Ascending aorta (tissue), 2 donors: Measurements from ENCODE around the gene KSR1. TPM values are rescaled to one million over a fixed set of nuclear protein-coding genes. Genes with fewer than 3 reads are reported as not detected.

ENCODE experiments used
- DNase-seq, 2 donors: peaks; one replicate each; pipeline ENCODE4 v3.0.0-alpha.2; 2019; ENCODE audit warnings: low spot score in 2 of 2
- H3K27ac ChIP-seq, 2 donors: fragments of 200-600 bp; sonication (generic); one replicate each; pipeline ENCODE4 v1.5.1; 2016 to 2017; ENCODE audit warnings: mild to moderate bottlenecking in 1 of 2
- H3K27me3 ChIP-seq: fragments of 200-600 bp; sonication (generic); one replicate; pipeline ENCODE4 v1.5.1; 2017
- H3K36me3 ChIP-seq, 2 donors: fragments of 200-600 bp; sonication (generic); one replicate each; pipeline ENCODE4 v1.5.1; 2016
- H3K4me1 ChIP-seq, 2 donors: fragments of 200-600 bp; sonication (generic); one replicate each; pipeline ENCODE4 v1.5.1; 2016 to 2017; ENCODE audit warnings: mild to moderate bottlenecking in 1 of 2
- H3K4me3 ChIP-seq, 2 donors: fragments of 200-600 bp; sonication (generic); one replicate each; pipeline ENCODE4 v1.5.1; 2016 to 2017; ENCODE audit warnings: mild to moderate bottlenecking in 1 of 2
- H3K9me3 ChIP-seq, 2 donors: fragments of 200-600 bp; sonication (generic); one replicate each; pipeline ENCODE4 v1.5.1; 2016
- intact Hi-C: fragments of 100-400 bp; cut with DNase I; formaldehyde crosslinking; loops from one replicate; pipeline ENCODE4 v1.15.1; 2023
- total RNA-seq: library from RNA; depleted of rRNA; stranded (reverse); fragments of >200 nt; gene quantifications from one replicate; pipeline ENCODE4 v1.1.0, GENCODE V29; 2016
- TF ChIP-seq, protein P1 (sequence below), 3 experiments: fragments of 200-600 bp in 2 of 3; fragments of 450-650 bp in 1 of 3; sonication (generic) in 2 of 3; IDR thresholded peaks; one replicate each; pipeline ENCODE4 v1.5.1; 2016 to 2019; ENCODE audit warnings: antibody characterized with exemption in 3 of 3, mild to moderate bottlenecking in 1 of 3, moderate library complexity in 1 of 3

Gene KSR1
- total RNA-seq, 1 donor from 2014 or later, result 42.6 TPM

DNA sequence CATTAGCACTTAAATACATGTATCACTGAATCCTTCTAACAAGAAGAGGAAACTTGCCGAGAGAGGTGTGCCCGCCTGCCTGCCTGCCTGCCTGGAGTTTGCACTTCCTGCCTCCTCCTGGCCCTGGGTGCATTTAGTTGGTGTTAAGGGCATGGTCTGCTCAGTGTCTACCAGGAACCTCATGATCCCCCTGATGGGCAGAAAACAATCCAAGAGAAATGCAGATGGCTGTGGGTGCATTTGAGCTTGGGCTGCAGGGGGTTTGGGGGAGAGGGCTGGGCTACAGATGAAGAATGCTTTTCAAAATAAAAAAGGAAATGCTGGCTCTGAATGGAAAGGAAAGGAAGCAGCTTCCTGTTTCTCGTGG is 10.1 kb downstream of the KSR1 start:
- TF ChIP-seq, protein P1, sequence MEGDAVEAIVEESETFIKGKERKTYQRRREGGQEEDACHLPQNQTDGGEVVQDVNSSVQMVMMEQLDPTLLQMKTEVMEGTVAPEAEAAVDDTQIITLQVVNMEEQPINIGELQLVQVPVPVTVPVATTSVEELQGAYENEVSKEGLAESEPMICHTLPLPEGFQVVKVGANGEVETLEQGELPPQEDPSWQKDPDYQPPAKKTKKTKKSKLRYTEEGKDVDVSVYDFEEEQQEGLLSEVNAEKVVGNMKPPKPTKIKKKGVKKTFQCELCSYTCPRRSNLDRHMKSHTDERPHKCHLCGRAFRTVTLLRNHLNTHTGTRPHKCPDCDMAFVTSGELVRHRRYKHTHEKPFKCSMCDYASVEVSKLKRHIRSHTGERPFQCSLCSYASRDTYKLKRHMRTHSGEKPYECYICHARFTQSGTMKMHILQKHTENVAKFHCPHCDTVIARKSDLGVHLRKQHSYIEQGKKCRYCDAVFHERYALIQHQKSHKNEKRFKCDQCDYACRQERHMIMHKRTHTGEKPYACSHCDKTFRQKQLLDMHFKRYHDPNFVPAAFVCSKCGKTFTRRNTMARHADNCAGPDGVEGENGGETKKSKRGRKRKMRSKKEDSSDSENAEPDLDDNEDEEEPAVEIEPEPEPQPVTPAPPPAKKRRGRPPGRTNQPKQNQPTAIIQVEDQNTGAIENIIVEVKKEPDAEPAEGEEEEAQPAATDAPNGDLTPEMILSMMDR (IDR thresholded peaks at IDR 0.05), result no peak
- H3K4me3 ChIP-seq, result no peak overlapping the region
- no peak overlapping the region for H3K27ac ChIP-seq
- intact Hi-C loops, result no loop called here
- peaks cover 0 to 10% of the 10 kb centered on the region in 2 donors for H3K4me1 ChIP-seq
- DNase-seq, result no peak
- no peaks in the 10 kb centered on the region for H3K36me3 ChIP-seq
- no peaks in the 10 kb centered on the region for H3K9me3 ChIP-seq
- H3K27me3 ChIP-seq, result no peaks in the 10 kb centered on the region

DNA sequence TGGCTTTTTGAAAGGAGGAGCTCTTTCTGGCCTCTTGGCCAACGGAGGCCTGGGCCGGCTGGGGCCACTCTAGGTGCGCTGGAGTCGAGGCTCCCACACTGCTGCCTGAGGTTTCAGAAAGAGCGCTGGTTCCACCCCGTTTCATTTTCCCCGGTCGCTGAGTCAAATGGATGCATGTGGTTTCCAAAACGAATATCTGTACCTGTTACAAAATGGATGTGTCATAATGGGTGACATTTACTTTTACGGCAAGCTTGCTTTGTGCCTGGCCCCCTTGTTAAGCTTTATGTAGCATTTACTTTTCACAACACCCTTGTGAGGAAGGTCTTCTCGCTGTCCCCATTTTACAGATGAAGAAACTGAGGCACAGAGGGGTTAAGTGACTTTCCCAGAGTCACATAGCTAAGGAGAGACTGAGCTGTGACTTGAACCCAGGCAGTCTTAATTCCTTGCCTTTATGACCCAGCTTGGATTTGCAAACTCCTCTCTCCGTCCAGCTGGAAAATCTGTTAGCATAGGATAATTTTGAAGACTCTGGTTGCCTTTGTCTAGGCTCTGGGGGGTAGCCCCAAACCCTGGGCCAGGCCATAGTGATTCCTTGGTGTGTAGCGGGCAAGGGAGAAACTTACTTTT is 10.6 kb downstream of the KSR1 start:
- Histone ChIP-seq H3K36me3 (no peaks in the 10 kb centered on the region), H3K27me3 (no peaks in the 10 kb centered on the region), H3K4me1 (peaks cover 0 to 10% of the 10 kb centered on the region in 2 donors), H3K4me3 (no peak overlapping the region), H3K9me3 (no peaks in the 10 kb centered on the region), H3K27ac (no peak overlapping the region)
- TF ChIP-seq, protein P1 (IDR thresholded peaks at IDR 0.05), result no peak
- DNase-seq, result no peak
- intact Hi-C loops, result no loop called here

DNA sequence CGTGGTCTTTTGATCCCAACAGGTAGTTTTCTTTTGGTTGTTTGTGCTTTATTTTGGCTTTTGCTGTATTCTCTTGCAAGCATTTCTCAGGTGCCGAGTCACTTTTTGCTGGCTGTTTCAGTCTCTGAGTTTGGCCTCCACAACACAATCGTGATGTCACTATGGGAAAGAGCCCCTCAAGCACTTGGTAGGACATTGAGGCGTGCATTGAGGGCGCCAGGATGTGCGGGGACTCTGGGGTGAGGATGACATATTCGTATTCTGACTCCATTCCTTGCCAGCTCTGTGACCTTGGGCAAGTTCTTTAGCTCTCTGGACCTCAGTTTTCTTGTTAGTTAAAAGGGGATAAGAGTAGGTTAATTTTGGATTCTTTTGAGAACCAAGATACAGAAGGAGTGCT is 13.0 kb downstream of the KSR1 start:
- intact Hi-C loops, result no loop called here

DNA sequence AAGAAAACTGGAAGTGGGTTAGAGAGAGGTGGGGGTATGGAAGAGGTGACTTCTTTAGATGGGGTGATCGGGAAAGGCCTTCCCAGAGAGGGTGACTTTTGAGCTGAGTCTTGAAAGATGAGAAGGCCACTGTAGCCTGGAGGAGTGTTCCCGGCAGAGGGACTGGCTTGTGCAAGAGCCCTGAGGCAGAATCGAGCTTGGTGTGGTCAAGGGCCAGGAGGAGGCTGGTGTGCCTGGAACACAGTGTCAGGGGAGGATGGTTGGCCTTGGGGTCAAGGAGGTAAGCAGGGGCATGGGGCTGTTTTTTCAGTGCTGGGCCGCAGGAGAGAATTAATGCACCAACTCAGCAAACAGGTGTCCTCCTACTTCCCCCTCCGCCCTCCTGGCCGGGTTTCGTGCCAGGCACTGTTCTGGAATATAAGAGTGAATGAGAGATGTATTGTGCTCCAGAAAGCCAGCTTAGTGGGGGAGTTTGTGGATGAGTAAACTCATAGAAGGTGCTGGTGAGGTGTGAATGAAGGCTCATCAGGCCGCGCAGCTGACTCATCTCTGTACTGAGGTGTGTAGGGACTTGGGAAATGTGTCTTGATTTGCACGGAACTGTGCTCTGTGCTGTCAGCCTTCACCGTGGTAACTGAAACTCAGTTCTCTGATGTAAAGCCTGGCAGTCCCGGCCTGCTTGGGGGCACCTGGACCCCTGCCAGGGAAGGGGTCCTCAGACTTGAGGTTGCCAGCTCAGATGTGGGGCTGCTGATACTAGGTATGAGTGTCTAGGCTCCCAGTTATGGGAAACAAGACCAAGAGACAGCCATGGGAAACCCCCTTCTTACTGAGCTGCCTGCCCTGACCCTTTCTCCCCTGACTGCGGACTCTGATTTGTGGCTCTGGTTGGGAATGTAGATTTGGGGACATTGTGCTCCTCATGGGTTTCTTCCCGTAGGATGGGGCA is 15.3 kb downstream of the KSR1 start:
- Histone ChIP-seq H3K27me3 (no peaks in the 10 kb centered on the region), H3K27ac (no peak overlapping the region), H3K4me3 (no peak overlapping the region), H3K4me1 (peaks cover 0 to 14% of the 10 kb centered on the region in 2 donors), H3K9me3 (no peaks in the 10 kb centered on the region), H3K36me3 (no peaks in the 10 kb centered on the region)
- no peak for DNase-seq
- TF ChIP-seq, protein P1 (IDR thresholded peaks at IDR 0.05), result no peak
- intact Hi-C loops, result no loop called here

More for the DNA sequence above, 13.0 kb downstream of the KSR1 start:
- Histone ChIP-seq H3K9me3 (no peaks in the 10 kb centered on the region), H3K27me3 (no peaks in the 10 kb centered on the region), H3K27ac (no peak overlapping the region), H3K4me3 (no peak overlapping the region), H3K4me1 (peaks cover 0 to 14% of the 10 kb centered on the region in 2 donors), H3K36me3 (no peaks in the 10 kb centered on the region)
- no peak for DNase-seq
- TF ChIP-seq, protein P1 (IDR thresholded peaks at IDR 0.05), result no peak

DNA sequence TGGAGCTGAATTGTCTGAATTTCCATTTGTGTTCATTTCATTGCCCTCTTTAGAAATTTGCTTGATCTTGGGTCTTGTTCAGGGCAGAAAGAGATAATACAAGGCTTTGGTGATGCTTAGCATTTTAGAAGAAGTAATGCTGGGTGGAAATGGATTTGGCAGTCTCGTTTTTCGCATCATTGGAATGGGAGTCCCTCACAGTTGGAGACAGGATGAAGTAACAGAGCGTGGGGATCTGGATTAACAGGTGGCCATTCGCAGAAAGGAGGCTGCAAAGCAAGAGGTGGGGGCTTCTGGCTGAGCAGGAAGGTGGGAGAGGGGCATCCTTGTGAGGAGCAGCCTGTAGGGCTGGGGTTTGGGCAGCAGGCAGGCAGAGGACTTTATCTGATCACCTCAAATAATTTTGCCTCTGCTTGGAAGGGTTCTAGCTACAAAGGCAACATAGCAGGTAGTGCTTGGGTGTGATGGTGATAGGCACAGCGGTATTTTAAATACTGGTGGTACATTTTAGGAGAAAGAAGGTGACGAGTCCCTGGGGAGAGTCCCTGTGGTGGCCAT is 17.0 kb downstream of the KSR1 start:
- peaks cover 0 to 14% of the 10 kb centered on the region in 2 donors for H3K4me1 ChIP-seq
- no peaks in the 10 kb centered on the region for H3K9me3 ChIP-seq
- H3K27me3 ChIP-seq, result no peaks in the 10 kb centered on the region
- TF ChIP-seq, protein P1 (IDR thresholded peaks at IDR 0.05), result no peak
- intact Hi-C loops, result no loop called here
- DNase-seq, result no peak
- no peak overlapping the region for H3K4me3 ChIP-seq
- no peaks in the 10 kb centered on the region for H3K36me3 ChIP-seq
- no peak overlapping the region for H3K27ac ChIP-seq
